ENCODE measurements around the gene ARPC1A. TPM values are rescaled to one million over a fixed set of nuclear protein-coding genes. Genes with fewer than 3 reads are reported as not detected.

The ARPC1A gene
- total RNA-seq, 2 donors from 2014 or later: 173 to 231 TPM

- H3K4me1 ChIP-seq: peaks cover 12% of the 10 kb centered on the region
- peak overlapping the region; percentile 91 to 99 for H3K9ac ChIP-seq (ENCODE audit: low read depth in 2 of 2, low read length in 2 of 2)
- no peaks in the 10 kb centered on the region for H3K9me3 ChIP-seq
- H3K4me3 ChIP-seq: peak overlapping the region; percentile 90
- no peak for TF ChIP-seq CTCF (IDR thresholded peaks at IDR 0.05)
- H3K27ac ChIP-seq: peak overlapping the region; percentile 88
- intact Hi-C loops (cut with DNase I): loop anchor here (5.0 kb wide), 1 partner anchor 36 kb away; the partner anchor contains the start of gene ARPC1B
- DNase-seq: peak; percentile 58
- H3K36me3 ChIP-seq: peaks cover 8% of the 10 kb centered on the region
- H3K27me3 ChIP-seq: no peaks in the 10 kb centered on the region
Measured at GRCh38 chr7:99407872-99408378, 82.2 kb downstream of the ARPC1A start.

- intact Hi-C loops (cut with DNase I): loop anchor here (5.0 kb wide), 1 partner anchor 36 kb away; the partner anchor contains the start of gene ARPC1B
- peak within 1 kb of the TSS; percentile 88 for H3K27ac ChIP-seq
- H3K36me3 ChIP-seq: peaks cover 8% of the 10 kb centered on the region
- H3K9ac ChIP-seq (ENCODE audit: low read depth in 2 of 2, low read length in 2 of 2): peak within 1 kb of the TSS; percentile 91 to 99
- DNase-seq: peak; percentile 95
- H3K4me3 ChIP-seq: peak within 1 kb of the TSS; percentile 90
- H3K4me1 ChIP-seq: peaks cover 12% of the 10 kb centered on the region
- TF ChIP-seq CTCF (IDR thresholded peaks at IDR 0.05): no peak
- H3K27me3 ChIP-seq: no peaks in the 10 kb centered on the region
- no peaks in the 10 kb centered on the region for H3K9me3 ChIP-seq
Measured at GRCh38 chr7:99408379-99409191, 82.9 kb downstream of the ARPC1A start, which contains the start of the genes BUD31 and PDAP1. BUD31 (plus strand) TSS chr7:99408969; CDS start chr7:99411093, 2,124 bp downstream. PDAP1 (minus strand) TSS chr7:99408597; CDS start chr7:99408548, 49 bp downstream.

GRCh38 chr7:99409192-99409572 is 83.5 kb downstream of the ARPC1A start:
- no peak for TF ChIP-seq CTCF (IDR thresholded peaks at IDR 0.05)

GRCh38 chr7:99409806-99410205 is 84.1 kb downstream of the ARPC1A start:
- intact Hi-C loops (cut with DNase I): loop anchor here (5.0 kb wide), 1 partner anchor 38 kb away; the partner anchor contains the start of gene ARPC1B
- no peak overlapping the region for H3K27ac ChIP-seq
- TF ChIP-seq CTCF (IDR thresholded peaks at IDR 0.05): no peak
- H3K9me3 ChIP-seq: no peaks in the 10 kb centered on the region
- peak overlapping the region in 1 of 2 donors; percentile 91 for H3K9ac ChIP-seq (ENCODE audit: low read depth in 2 of 2, low read length in 2 of 2)
- peak overlapping the region; percentile 90 for H3K4me3 ChIP-seq
- H3K36me3 ChIP-seq: peaks cover 8% of the 10 kb centered on the region
- DNase-seq: no peak
- H3K27me3 ChIP-seq: no peaks in the 10 kb centered on the region
- peaks cover 12% of the 10 kb centered on the region for H3K4me1 ChIP-seq

More at GRCh38 chr7:99409192-99409572, 83.5 kb downstream of the ARPC1A start:
- intact Hi-C loops (cut with DNase I): loop anchor here (5.0 kb wide), 1 partner anchor 37 kb away; the partner anchor contains the start of gene ARPC1B
- H3K9ac ChIP-seq (ENCODE audit: low read depth in 2 of 2, low read length in 2 of 2): peak overlapping the region; percentile 91 to 99
- H3K27ac ChIP-seq: peak overlapping the region; percentile 88
- no peaks in the 10 kb centered on the region for H3K9me3 ChIP-seq
- H3K27me3 ChIP-seq: no peaks in the 10 kb centered on the region
- DNase-seq: no peak
- H3K4me3 ChIP-seq: peak overlapping the region; percentile 90
- peaks cover 12% of the 10 kb centered on the region for H3K4me1 ChIP-seq
- H3K36me3 ChIP-seq: peaks cover 8% of the 10 kb centered on the region

GRCh38 chr7:99410635-99411034 is 84.9 kb downstream of the ARPC1A start:
- peaks cover 8% of the 10 kb centered on the region for H3K36me3 ChIP-seq
- DNase-seq: no peak
- no peaks in the 10 kb centered on the region for H3K9me3 ChIP-seq
- H3K9ac ChIP-seq (ENCODE audit: low read depth in 2 of 2, low read length in 2 of 2): no peak overlapping the region
- no peak overlapping the region for H3K4me3 ChIP-seq
- no peak overlapping the region for H3K27ac ChIP-seq
- H3K27me3 ChIP-seq: no peaks in the 10 kb centered on the region
- intact Hi-C loops (cut with DNase I): no loop called here
- no peak for TF ChIP-seq CTCF (IDR thresholded peaks at IDR 0.05)
- peaks cover 12% of the 10 kb centered on the region for H3K4me1 ChIP-seq

Data from colonic mucosa (tissue), 4 donors.